SW 1271 (cell line): ENCODE results near the gene DKKL1.

Source experiments
- DNase-seq, 2 experiments: peaks; one replicate each; lab custom pipeline; 2025; lab: John Stamatoyannopoulos, UW

DKKL1 gene

GRCh38 chr19:49422407-49423070 is 58.9 kb downstream of the DKKL1 start:
- no peak for DNase-seq

- no peak for DNase-seq
Measured at GRCh38 chr19:49423071-49423984, 59.7 kb downstream of the DKKL1 start, which contains the start of gene PTH2. Gene PTH2 (minus strand): TSS chr19:49423441. CDS start chr19:49423339, 102 bp downstream.

GRCh38 chr19:49423985-49424303 is 60.3 kb downstream of the DKKL1 start:
- DNase-seq: no peak
